Measurements from ENCODE around the gene ZFP62.

DNA sequence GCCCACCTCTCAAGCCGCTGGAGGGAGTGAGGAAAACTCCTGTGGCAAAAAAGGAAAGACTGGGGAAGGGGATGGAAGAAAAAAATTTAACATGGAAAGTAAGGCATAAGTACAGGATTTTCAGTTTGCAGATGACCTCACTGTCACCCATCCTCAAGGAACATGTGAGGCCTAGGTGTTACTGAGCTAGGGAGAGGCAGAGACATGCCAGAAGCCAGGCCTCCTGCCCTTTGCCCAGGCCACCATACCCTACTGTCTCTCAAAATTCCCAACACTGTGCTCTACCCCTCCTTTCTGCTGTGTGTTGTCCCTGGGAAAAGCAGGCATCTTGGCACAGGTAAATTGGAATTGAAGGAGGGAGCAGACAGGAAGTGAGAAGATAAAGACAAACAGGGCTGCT, 54.0 kb downstream of the ZFP62 start:
- TF ChIP-seq, protein P1, sequence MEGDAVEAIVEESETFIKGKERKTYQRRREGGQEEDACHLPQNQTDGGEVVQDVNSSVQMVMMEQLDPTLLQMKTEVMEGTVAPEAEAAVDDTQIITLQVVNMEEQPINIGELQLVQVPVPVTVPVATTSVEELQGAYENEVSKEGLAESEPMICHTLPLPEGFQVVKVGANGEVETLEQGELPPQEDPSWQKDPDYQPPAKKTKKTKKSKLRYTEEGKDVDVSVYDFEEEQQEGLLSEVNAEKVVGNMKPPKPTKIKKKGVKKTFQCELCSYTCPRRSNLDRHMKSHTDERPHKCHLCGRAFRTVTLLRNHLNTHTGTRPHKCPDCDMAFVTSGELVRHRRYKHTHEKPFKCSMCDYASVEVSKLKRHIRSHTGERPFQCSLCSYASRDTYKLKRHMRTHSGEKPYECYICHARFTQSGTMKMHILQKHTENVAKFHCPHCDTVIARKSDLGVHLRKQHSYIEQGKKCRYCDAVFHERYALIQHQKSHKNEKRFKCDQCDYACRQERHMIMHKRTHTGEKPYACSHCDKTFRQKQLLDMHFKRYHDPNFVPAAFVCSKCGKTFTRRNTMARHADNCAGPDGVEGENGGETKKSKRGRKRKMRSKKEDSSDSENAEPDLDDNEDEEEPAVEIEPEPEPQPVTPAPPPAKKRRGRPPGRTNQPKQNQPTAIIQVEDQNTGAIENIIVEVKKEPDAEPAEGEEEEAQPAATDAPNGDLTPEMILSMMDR (IDR thresholded peaks at IDR 0.05): no peak
- no peak for TF ChIP-seq POLR2AphosphoS5 (IDR thresholded peaks at IDR 0.05)
- TF ChIP-seq POLR2A (IDR thresholded peaks at IDR 0.05): no peak

Data from gastroesophageal sphincter (tissue), 3 donors.